HFF-Myc (cell line): ENCODE data around the gene CNTLN.
"Not testable (repeated sequence)": the region's sequence is repeated elsewhere in the genome, so short reads cannot be mapped to it uniquely, and the experiment has no call there.

ENCODE experiments used
- DNase-seq: peaks from one replicate; pipeline ENCODE4 v3.0.0-alpha.2; 2011; ENCODE audit warnings: low read depth; ENCODE audit errors: extremely low read depth
- H3K4me3 ChIP-seq: replicated peaks from 2 replicates; pipeline ENCODE4 v1.5.1; 2011; ENCODE audit warnings: low read depth, mild to moderate bottlenecking, control low read depth, low read length
- TF ChIP-seq, protein P1 (sequence below): IDR thresholded peaks from 2 replicates; pipeline ENCODE4 v1.5.1; 2012; ENCODE audit warnings: mild to moderate bottlenecking, low read depth, low read length, control low read depth; ENCODE audit errors: missing control alignments

Gene CNTLN

GRCh38 chr9:17394881-17395510 is 260.2 kb downstream of the CNTLN start:
- no peak for DNase-seq
- H3K4me3 ChIP-seq = no peak overlapping the region
- TF ChIP-seq, protein P1, sequence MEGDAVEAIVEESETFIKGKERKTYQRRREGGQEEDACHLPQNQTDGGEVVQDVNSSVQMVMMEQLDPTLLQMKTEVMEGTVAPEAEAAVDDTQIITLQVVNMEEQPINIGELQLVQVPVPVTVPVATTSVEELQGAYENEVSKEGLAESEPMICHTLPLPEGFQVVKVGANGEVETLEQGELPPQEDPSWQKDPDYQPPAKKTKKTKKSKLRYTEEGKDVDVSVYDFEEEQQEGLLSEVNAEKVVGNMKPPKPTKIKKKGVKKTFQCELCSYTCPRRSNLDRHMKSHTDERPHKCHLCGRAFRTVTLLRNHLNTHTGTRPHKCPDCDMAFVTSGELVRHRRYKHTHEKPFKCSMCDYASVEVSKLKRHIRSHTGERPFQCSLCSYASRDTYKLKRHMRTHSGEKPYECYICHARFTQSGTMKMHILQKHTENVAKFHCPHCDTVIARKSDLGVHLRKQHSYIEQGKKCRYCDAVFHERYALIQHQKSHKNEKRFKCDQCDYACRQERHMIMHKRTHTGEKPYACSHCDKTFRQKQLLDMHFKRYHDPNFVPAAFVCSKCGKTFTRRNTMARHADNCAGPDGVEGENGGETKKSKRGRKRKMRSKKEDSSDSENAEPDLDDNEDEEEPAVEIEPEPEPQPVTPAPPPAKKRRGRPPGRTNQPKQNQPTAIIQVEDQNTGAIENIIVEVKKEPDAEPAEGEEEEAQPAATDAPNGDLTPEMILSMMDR = no peak

- DNase-seq, H3K4me3 ChIP-seq: not testable (repeated sequence)
Observed at GRCh38 chr9:17397166-17397728, 262.4 kb downstream of the CNTLN start.

GRCh38 chr9:17398350-17398749 is 263.5 kb downstream of the CNTLN start:
- TF ChIP-seq, protein P1 = no peak

GRCh38 chr9:17401858-17402257 is 267.0 kb downstream of the CNTLN start:
- no peak overlapping the region for H3K4me3 ChIP-seq
- TF ChIP-seq, protein P1 = no peak
- DNase-seq = no peak

More at GRCh38 chr9:17398350-17398749, 263.5 kb downstream of the CNTLN start:
- DNase-seq = no peak
- no peak overlapping the region for H3K4me3 ChIP-seq

DNA sequence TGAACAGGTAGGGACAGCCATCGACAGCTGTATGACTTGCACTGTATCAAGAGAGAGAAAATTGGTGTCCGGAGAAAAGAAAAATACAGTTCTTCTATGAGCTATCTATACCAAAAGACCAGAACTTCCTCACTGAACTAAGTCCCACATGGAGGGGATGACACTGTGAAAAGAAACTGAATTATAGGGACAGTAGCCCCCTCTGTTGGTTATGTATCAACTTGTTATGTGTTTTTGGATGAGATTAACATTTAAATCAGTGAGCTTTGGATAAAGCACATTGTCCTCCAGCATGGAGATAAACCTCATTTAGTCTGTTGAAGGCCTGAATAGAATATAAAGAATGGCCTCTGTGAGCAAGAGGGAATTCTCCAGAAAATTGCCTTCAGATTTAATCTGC is 267.5 kb downstream of the CNTLN start:
- H3K4me3 ChIP-seq = no peak overlapping the region
- DNase-seq = peak; percentile 15
- TF ChIP-seq, protein P1 = peak; percentile 6

GRCh38 chr9:17403539-17403938 is 268.7 kb downstream of the CNTLN start:
- DNase-seq = no peak
- H3K4me3 ChIP-seq = no peak overlapping the region
- TF ChIP-seq, protein P1 = no peak

DNA sequence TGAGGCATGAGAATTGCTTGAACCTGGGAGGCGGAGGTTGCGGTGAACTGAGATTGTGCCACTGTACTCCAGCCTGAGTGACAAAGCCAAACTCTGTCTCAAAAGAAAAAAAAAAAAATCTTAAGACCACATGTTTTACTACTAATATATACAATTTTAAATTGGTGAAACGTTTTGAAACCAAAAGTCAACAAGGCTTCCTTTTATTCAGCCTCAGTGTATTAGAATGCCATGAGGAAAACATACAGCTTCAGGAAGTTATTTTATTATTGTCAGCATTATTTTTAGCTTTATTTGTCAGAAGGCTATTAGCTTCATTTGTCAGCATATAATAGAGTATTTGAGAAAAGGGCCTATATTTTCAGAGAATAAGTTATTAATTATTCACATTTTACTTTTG is 280.1 kb downstream of the CNTLN start:
- no peak overlapping the region for H3K4me3 ChIP-seq
- TF ChIP-seq, protein P1 = no peak
- DNase-seq = no peak
